LoVo (cell line): ENCODE results near the gene UGT2B17.
"Not testable (repeated sequence)": the region's sequence is repeated elsewhere in the genome, so short reads cannot be mapped to it uniquely, and the experiment has no call there.

Experiments
- DNase-seq: peaks from one replicate; pipeline ENCODE4 v3.0.0-alpha.2; 2016; ENCODE audit warnings: low spot score

Gene UGT2B17

DNA sequence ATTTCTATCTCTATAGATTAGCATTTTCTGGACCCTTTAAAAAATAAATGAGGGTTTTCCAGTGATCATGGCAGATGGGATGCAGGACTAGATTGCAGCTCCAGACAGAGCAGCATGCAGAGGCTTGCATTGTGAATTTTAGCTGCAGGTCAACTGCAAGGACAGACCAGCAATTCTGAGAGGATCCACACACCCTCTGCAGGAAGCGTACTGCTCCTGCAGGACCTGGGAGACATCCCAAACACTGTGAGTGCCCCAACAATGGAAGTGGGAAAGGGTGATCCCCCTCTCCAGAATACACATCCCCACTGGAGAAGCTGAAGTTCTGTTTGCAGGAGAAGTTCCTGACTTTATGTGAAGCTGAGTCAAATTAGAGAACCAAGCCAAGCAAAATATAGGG lies 7.1 kb downstream of the UGT2B17 start:
- not testable (repeated sequence) for DNase-seq

DNA sequence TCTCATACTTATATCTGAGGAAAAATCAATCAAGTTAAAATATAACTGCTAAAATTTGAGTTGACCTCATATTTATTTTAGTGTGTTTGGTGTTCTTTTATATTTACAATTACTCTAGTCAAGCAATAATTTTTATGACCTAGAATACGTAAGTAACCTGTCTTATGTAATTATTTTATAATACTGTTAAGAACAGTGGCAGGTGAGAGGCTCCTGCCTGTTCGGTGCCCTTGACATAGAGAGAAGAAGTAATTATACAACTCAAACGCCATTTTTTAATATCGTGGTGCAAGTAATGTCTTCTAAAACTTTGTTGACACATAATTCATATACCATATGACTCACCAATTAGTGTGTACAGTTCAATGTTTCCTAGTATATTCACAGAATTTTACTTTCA lies 7.6 kb downstream of the UGT2B17 start:
- not testable (repeated sequence) for DNase-seq

DNA sequence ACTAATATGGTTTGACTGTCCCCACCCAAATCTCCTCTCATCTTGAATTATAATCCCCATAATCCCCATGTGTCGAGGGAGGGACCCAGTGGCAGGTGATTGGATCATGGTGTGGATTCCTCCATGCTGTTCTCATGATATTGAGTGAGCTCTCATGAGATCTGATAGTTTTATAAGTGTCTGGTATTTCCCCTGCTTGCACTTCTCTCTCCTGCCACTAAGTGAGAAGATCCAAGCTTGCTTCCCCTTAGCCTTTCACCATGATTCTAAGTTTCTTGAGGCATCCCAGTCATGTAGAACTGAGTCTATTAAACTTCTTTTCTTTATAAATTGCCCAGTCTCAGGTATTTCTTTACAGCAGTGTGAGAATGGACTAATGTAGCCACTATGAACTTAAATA lies 9.8 kb downstream of the UGT2B17 start:
- not testable (repeated sequence) for DNase-seq

DNA sequence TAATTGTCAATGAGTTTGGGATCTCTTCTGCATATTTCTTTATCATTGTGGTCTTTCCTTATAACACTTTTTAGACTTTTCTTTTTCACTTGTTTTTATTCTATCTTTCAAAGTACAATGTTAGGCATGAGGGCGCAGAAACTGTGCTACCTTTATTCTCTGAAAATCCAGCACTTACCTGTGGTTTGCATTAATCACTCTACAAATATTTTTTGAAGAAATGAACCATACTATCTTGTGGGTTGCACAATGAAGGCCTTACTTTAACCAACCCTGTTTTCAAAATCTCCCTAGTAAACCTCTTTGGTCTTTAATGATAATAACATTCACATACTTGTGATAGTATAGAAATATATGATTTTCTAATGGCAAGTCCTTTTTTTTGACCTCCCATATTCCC lies 11.0 kb downstream of the UGT2B17 start:
- DNase-seq, result not testable (repeated sequence)

DNA sequence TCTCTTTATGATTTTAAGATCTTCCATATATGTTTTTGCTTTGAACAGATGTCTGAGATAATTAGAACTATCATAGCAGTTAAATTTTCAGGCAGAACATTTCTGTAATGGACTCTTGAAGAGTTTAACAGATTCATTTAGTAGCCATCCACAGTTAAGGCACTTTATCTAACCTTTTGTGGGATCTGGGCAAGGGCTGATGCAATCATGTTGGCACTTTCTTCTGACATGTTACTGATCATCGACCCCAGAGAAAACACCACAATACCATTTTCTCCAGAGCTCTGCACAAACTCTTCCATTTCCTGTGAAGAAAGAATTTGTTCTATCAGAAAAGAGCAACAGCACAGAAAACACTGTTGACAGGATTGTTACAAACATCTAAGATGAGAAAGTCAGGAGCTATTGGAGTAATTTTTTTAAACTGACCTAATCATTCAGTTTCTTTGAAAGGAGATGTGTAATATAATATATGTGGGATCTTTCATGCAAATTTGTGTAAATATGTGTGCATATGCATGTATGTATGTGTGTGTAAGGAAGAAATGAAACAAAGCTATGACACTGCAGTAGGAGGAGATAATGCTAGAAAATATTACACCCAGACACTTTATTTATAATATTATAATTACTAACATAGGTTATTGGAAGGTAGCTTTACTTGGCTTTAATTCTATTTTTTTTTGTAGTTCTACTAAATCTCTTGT lies 15.6 kb downstream of the UGT2B17 start:
- DNase-seq, result not testable (repeated sequence)

DNA sequence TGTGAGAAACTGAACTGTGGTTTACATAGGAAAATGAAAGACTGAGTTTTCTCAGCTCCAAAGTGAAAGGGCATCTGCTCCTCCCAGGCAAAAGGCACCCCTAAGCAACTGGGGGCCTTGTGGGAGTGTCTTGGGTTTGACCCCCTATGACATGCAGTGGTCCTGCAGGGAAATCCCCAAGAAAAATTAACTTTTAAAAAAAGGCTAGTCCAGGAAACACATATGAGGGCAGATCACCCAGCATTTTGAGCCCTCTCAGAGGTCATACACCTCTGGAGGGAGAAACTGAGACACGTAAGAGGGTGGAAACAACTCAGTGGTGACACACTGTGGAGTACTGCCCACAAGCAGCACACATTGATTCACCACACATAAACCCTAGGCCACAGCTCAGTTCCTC lies 22.3 kb downstream of the UGT2B17 start:
- DNase-seq, result not testable (repeated sequence)

DNA sequence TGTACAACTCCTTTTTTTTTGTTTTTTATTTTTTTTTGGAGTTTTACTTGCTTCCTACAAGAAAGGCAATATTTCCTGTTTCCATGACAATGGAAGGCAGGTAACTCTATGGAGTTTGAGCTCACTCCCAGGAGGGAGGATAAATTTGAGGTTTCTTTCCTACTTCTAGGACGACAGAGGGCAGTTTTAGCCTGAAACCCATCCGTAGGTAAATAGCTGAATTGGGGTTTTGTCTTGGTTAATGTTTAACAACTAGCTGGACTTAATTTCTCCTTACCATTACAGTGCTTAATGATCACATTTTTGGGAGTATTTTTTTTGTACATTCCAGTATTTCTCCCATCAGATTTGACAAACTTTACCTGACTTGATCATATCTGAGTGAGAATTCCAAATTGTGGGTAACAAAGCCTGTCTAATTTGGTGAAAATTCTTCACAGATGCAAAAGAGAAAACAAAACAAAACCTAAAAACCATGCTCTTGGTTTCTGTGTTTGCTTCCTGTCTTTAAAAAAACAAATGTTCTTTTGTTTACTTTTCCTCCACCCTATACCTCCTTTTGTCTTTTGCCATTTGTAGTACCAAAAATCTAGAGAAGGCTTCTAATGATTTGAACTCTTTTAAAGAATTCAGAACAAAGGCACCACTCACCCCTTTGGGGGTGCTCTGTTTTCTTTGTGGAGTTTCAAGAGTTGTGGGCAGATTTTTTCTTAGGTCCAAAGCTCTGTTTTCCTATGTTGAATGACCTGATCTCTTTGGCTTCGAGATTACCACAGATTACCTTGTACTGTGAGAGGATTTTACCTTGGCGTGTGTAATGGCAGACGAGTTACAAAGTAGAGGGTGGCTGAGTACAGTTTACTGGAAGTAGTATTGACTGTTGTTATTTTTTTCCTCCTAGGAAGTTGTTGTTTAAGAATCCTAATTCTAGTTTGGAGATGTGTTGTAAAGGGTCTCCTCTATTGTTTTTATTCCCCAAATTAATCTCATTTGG lies 23.0 kb downstream of the UGT2B17 start:
- DNase-seq, result not testable (repeated sequence)

DNA sequence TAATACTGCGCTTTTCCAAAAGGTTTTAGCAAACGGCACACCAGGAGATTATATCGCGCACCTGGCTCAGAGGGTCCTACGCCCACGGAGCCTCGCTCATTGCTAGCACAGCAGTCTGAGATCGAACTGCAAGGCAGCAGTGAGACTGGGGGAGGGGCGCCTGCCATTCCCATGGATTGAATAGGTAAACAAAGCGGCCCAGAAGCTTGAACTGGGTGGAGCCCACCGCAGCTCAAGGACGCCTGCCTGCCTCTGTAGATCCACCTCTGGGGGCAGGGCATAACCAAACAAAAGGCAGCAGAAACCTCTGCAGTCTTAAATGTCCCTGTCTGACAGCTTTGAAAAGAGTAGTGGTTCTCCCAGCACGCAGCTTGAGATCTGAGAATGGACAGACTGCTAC lies 33.4 kb downstream of the UGT2B17 start:
- not testable (repeated sequence) for DNase-seq

DNA sequence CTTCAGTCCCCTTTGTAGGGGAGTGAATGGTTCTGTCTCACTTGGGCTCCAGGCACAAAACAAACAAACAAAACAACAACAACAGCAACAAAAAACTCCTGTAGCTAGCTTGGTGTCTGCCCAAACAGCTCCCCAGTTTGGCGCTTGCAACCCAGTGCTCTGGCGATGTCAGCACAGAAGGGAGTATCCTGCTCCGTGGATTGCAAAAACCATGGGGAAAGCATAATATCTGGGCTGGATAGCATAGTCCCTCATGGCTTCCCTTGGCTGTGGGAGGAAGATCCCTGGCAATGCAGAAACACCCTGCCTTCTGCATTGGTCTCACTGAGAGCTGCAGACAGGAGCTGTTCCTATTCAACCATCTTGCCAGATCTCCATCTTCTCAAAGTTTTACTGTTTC lies 39.7 kb downstream of the UGT2B17 start:
- no peak for DNase-seq

DNA sequence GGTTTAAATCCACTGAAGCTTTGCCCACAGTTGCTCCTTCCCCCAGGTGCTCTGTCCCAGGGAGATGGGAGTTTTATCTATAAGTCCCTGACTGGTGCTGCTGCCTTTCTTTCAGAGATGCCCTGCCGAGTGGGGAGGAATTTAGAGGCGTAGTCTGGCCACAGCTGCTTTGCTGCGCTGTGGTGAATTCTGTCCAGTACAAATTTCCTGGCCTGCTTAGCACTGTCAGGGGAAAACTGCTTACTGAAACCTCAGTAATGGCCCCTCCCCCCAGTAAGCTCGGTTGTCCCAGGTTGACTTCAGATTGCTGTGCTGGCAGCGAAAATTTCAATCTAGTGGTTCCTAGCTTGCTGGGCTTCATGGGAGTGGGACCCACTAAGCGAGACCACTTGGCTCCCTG lies 40.1 kb downstream of the UGT2B17 start:
- no peak for DNase-seq

DNA sequence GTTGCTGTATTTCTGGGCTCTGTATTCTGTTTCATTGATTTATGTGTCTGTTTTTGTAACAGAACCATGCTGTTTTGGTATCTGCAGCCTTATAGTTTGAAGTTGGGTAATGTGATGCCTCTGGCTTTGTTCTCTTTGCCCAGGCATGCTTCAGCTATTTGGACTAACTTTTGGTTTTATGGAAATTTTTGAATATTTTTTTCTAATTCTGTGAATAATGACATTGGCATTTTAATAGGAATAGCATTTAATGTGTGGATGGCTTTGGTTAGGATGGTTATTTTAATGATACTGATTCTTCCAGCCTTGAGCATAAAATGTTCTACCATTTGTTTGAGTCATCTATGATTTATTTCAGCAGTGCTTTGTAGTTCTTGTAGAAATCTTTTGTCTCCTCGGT lies 53.9 kb downstream of the UGT2B17 start:
- DNase-seq, result not testable (repeated sequence)

DNA sequence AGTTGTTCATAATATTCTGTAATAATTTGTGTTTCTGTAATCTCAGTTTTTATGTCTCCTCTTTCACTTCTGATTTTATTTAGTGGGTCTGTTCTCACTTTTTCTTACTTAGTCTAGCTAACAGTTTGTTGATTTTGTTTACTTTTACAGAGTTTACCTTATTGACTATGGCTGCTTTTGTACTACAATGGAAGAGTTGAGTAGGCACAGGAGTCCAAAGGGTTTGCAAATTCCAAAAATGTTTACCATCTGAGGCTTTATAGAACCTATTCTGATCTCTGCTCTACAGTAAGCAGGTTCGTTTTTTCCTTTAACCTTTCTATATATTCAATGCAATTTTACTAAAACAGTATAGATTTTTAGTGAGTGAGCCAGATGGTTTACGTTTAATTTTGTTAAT lies 55.1 kb downstream of the UGT2B17 start:
- DNase-seq, result no peak

DNA sequence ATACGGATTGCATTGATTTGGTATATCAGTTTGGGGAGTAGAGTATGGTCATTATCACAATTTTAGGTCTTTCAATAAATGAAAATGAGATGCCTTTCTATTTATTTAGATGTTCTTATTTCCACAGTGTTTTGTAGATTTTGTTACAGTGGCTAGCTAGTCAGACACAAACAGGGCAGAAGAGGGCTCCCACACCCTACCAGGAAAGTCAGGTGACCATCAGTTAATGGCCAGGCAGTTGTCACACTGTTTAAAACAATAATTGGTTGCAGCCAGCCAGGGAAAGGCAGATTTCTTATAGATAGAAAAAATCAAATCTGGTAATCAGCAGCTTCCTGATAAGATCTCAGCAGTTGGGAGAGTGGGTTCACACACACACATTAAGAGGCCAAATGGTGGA lies 57.2 kb downstream of the UGT2B17 start:
- DNase-seq, result no peak

DNA sequence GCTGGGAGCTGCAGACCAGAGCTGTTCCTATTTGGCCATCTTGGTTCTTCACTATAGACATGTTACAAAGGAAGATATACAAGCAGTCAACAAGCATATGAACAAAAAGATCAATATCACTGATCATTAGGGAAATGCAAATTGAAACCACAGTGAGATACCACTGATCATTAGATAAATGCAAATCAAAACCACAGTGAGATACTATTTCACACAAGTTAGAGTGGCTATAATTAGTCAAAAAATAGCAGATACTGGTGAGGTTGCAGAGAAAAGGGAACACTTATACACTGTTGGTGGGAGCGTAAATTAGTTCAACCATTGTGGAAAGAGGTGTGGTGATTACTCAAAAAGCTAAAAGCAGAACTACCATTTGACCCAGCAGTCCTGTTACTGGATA lies 70.7 kb downstream of the UGT2B17 start:
- not testable (repeated sequence) for DNase-seq

DNA sequence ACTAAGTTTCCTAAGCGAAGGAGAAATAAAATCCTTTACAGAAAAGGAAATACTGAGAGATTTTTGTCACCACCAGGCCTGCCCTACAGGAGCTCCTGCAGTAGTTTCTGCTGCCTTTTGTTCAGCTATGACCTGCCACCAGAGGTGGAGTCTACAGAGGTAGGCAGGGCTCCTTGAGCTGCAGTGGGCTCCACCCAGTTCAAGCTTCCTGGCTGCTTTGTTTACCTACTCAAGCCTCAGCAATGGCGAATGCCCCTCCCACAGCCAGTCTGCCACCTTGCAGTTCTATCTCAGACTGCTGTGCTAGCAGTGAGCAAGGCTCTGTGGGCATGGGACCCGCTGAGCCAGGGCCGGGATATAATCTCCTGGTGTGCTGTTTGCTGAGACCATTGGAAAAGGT lies 71.3 kb downstream of the UGT2B17 start:
- not testable (repeated sequence) for DNase-seq

DNA sequence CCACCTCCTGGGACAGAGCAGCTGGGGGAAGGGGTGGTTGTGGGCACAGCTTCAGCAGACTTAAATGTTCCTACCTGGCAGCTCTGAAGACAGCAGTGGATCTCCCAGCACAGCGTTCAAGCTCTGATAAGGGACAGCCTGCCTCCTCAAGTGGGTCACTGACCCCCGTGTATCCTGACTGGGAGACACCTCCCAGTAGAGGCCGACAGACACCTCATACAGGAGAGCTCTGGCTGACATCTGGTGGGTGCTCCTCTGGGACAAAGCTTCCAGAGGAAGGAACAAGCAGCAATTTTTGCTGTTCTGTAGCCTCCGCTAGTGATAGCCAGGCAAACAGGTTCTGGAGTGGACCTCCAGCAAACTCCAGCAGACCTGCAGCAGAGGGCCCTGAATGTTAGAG lies 72.7 kb downstream of the UGT2B17 start:
- DNase-seq, result not testable (repeated sequence)

DNA sequence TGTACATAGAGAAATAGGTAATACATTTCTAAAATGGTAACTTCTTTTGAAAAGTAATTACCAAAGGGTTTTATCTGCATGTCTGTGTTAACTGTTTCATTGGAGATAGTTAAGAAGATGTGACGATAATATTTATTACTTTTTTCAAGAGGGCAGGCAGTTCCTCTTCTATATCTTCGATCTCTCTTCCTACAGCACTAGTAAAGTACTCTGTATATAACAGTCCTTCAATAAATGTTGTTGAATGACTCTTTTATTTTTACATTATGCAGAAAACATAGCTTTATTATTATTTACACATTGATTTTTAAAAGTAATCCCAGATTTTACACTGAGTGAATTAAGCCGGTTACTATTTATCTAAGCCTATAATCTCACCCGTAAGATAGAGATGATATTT lies 77.1 kb downstream of the UGT2B17 start:
- no peak for DNase-seq

DNA sequence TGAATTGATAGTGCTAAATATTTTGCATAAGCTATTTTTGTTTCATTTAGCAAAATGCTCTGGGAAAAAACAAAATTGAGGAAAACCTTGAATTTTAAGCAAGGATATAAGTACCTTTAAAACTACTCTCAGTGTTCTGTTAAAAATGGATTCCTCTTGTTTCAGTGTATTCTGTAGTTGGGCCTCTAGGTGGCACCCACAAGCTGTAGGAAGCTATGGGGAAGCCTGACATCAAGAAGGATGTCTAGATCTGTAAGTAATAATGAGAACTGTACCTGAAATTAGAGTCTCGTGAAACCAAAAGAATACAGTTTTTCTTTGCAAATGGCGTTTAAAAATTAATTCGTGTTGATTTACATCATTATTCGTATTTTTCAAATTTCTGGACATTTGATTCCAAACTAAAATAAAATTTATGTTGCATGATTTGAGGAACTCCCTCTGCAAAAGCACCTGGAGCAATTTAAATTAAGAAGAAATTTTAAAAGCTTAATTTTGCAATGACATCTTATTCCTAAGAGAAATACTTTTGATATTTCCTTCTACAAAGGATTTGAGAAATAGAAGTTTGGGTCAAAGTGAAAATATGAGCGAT lies 77.6 kb downstream of the UGT2B17 start:
- peak; percentile 75 for DNase-seq

DNA sequence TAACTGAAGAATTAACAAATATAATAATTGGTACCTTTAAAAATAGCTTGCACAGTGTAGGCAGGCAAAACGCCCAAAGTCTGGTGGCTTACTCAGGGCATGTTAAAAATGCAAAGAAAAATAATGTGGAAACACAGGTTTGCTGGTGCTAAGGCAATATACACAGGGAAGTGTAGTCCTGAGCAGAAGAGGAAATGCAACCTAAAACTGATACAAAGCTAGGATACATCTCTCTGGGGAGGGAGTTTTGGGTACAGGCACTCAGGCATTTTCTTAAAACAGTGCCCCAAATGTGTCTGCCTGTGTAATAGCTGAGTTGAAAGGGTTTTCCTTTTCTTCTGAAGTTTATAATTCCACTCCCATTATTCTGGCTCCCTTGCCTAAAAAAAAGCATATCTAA lies 81.4 kb downstream of the UGT2B17 start:
- no peak for DNase-seq

DNA sequence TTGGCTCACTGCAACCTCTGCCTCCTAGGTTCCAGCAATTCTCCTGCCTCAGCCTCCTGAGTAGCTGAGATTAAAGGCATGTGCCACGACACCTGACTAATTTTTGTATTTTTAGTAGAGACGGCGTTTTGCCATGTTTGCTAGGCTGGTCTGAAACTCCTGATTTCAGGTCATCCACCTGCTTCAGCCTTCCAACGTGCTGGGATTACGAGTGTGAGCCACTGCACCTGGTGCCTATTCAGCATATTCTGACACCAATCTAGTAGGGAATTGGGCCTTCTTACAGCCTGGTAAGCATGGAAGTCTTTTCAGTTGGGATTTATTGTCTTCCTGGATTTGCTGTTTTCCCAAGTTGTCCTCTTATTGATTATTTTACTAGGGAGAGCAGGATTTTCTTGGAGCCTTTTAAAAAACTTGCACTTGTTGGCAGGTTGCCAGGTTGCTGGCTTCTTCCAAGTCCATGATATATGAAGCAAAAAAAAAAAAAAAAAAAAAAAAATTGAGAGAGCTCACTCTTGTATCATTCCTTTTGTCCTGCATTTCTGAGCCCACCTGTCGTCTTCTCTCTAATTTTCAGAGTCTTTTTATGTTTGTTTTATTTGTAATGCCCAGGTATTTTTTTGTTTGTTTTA lies 85.2 kb downstream of the UGT2B17 start:
- no peak for DNase-seq

DNA sequence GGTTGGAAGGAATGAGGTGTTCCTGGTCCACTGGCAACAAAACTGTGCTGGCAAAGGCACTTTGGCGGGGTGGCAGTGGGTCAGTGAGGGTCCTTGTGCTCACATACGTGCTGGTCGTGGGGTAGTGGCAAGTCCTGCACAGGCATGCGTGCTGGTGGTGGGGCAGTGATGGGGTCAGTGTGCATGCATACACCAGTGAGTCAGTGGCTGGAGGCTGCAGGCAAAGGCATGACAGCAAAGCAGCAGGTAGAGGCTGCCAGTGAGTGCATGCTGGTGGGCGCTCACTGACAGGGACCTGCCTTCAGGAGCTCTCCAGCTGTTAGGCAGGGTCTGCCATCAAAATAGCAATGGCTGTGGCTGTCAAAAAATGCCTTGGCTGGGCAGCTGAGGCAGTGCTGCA lies 86.8 kb downstream of the UGT2B17 start:
- DNase-seq, result no peak
